Measurements from ENCODE around the gene PXDC1.
"Not testable (repeated sequence)": the region's sequence is repeated elsewhere in the genome, so short reads cannot be mapped to it uniquely, and the experiment has no call there.

Gene PXDC1

DNA sequence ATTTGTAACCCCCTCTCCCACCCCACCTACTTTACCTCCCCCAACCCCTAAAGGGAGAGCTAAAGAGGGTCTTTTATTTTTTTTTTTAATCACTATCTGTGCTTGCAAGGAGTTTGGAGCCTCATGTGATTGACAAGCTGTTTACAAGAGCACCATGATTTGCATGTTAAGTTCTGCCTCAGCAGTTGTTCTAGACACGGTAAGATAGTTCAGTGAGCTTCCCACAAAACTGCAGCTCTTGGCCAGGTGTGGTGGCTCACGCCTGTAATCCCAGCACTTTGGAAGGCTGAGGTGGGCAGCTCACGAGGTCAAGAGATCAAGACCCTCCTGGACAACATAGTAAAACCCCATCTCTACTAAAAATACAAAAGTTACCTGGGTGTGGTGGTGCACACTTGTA lies 5.0 kb upstream of the PXDC1 start:
- Histone ChIP-seq H3K4me2 (ENCODE audit: low read length) (no peak overlapping the region), H3K18ac (ENCODE audit: low read length) (no peak overlapping the region), H2BK15ac (replicated peaks; ENCODE audit: low read depth) (no peak overlapping the region), H2BK5ac (ENCODE audit: low read length) (no peak overlapping the region), H3K9ac (ENCODE audit: low read length) (no peak overlapping the region), H3K56ac (ENCODE audit: low read length) (no peak overlapping the region), H2BK120ac (ENCODE audit: low read depth, low read length) (no peak overlapping the region), H3K79me1 (ENCODE audit: low read length) (no peaks in the 10 kb centered on the region), H4K5ac (ENCODE audit: low read length) (no peak overlapping the region), H3K27me3 (ENCODE audit: insufficient read depth, low read length, poor library complexity) (peaks cover 2% of the 10 kb centered on the region), H3K23ac (ENCODE audit: low read length) (no peak overlapping the region), H3K4ac (ENCODE audit: low read depth, low read length) (no peak overlapping the region), H3K36me3 (ENCODE audit: control insufficient read depth, insufficient read depth, low read length) (no peaks in the 10 kb centered on the region), H4K8ac (ENCODE audit: low read depth, low read length) (no peak overlapping the region), H3K79me2 (ENCODE audit: control insufficient read depth, insufficient read depth, low read length) (no peaks in the 10 kb centered on the region), H2AK5ac (ENCODE audit: low read length) (no peak overlapping the region), H3K27ac (ENCODE audit: low read depth, low read length) (no peak overlapping the region), H3K4me1 (ENCODE audit: control insufficient read depth, low read depth, low read length) (no peaks in the 10 kb centered on the region), H3K4me3 (ENCODE audit: low read length) (no peak overlapping the region)
- no peak for DNase-seq
- no CpG with 5 or more reads among the region's 3 CpGs for WGBS (ENCODE audit: extremely low coverage, insufficient coverage, low lambda C conversion rate)

DNA sequence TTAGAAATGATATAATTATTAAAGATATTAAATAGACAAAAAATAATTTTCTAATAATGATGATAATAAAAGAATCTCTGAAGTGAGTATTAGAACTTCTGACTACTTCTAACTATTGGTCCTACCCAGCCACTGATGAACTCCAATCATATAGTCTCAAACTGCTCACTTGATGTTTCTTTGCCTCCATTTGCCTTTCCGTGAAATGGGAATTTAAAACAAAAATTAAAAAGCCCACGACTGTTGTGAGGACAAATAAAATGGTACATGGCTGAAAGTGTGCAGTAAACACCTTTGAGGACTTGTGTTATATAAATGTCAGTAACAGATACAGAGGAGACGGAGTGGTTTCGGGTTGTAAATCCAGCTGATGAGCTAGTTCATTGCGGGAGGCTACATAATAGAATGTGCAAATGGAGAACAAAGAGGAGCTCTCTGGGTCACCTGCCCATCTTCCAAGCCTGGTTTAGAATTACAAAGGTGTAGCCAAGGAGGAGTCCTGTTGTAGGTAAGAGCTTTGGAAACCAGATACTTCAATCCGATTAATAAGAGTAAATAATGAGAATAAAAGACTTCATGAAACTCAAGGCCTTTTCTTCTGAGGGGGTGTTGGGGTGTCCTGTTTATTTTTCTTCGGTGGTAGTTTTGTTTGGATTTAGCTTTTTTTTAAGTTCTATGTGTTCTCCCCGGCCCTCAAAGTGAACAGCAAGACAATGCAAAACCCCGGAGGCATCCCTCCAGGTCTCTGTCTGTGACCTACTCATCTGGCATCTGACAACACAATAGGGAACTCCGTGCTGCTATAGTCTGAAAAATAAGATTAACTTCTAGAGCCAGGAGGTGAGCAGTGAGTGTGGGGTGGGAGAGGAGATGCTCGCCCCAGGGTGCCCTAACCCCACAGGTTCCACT lies 4.4 kb upstream of the PXDC1 start:
- Histone ChIP-seq H3K4me2 (ENCODE audit: low read length) (no peak overlapping the region), H3K27me3 (ENCODE audit: insufficient read depth, low read length, poor library complexity) (peaks cover 2% of the 10 kb centered on the region), H2BK120ac (ENCODE audit: low read depth, low read length) (no peak overlapping the region), H3K36me3 (ENCODE audit: control insufficient read depth, insufficient read depth, low read length) (no peaks in the 10 kb centered on the region), H4K8ac (ENCODE audit: low read depth, low read length) (no peak overlapping the region), H2BK15ac (replicated peaks; ENCODE audit: low read depth) (no peak overlapping the region), H3K56ac (ENCODE audit: low read length) (no peak overlapping the region), H2AK5ac (ENCODE audit: low read length) (no peak overlapping the region), H3K27ac (ENCODE audit: low read depth, low read length) (no peak overlapping the region), H3K9ac (ENCODE audit: low read length) (no peak overlapping the region), H3K18ac (ENCODE audit: low read length) (no peak overlapping the region), H4K5ac (ENCODE audit: low read length) (no peak overlapping the region), H3K4ac (ENCODE audit: low read depth, low read length) (no peak overlapping the region), H3K4me3 (ENCODE audit: low read length) (no peak overlapping the region), H3K4me1 (ENCODE audit: control insufficient read depth, low read depth, low read length) (no peaks in the 10 kb centered on the region), H3K79me1 (ENCODE audit: low read length) (no peaks in the 10 kb centered on the region), H3K23ac (ENCODE audit: low read length) (no peak overlapping the region), H3K79me2 (ENCODE audit: control insufficient read depth, insufficient read depth, low read length) (no peaks in the 10 kb centered on the region), H2BK5ac (ENCODE audit: low read length) (no peak overlapping the region)
- WGBS (ENCODE audit: extremely low coverage, insufficient coverage, low lambda C conversion rate), result no CpG with 5 or more reads among the region's 11 CpGs
- DNase-seq, result peak; percentile 78

GRCh38 chr6:3754776-3755175 lies 3.3 kb upstream of the PXDC1 start:
- no peak overlapping the region for H3K56ac ChIP-seq (ENCODE audit: low read length)
- no peak overlapping the region for H3K4ac ChIP-seq (ENCODE audit: low read depth, low read length)
- DNase-seq, result no peak
- H3K4me3 ChIP-seq (ENCODE audit: low read length), result no peak overlapping the region
- no peak overlapping the region for H2BK5ac ChIP-seq (ENCODE audit: low read length)
- no peaks in the 10 kb centered on the region for H3K79me2 ChIP-seq (ENCODE audit: control insufficient read depth, insufficient read depth, low read length)
- no peaks in the 10 kb centered on the region for H3K36me3 ChIP-seq (ENCODE audit: control insufficient read depth, insufficient read depth, low read length)
- H2BK15ac ChIP-seq (replicated peaks; ENCODE audit: low read depth), result no peak overlapping the region
- no peak overlapping the region for H4K8ac ChIP-seq (ENCODE audit: low read depth, low read length)
- H3K23ac ChIP-seq (ENCODE audit: low read length), result no peak overlapping the region
- H2AK5ac ChIP-seq (ENCODE audit: low read length), result no peak overlapping the region
- H4K5ac ChIP-seq (ENCODE audit: low read length), result no peak overlapping the region
- H3K27ac ChIP-seq (ENCODE audit: low read depth, low read length), result no peak overlapping the region
- no peaks in the 10 kb centered on the region for H3K79me1 ChIP-seq (ENCODE audit: low read length)
- H3K4me2 ChIP-seq (ENCODE audit: low read length), result no peak overlapping the region
- no peak overlapping the region for H3K18ac ChIP-seq (ENCODE audit: low read length)
- no CpG with 5 or more reads among the region's 3 CpGs for WGBS (ENCODE audit: extremely low coverage, insufficient coverage, low lambda C conversion rate)
- peaks cover 2% of the 10 kb centered on the region for H3K27me3 ChIP-seq (ENCODE audit: insufficient read depth, low read length, poor library complexity)
- H3K9ac ChIP-seq (ENCODE audit: low read length), result no peak overlapping the region
- H2BK120ac ChIP-seq (ENCODE audit: low read depth, low read length), result no peak overlapping the region
- H3K4me1 ChIP-seq (ENCODE audit: control insufficient read depth, low read depth, low read length), result no peaks in the 10 kb centered on the region

DNA sequence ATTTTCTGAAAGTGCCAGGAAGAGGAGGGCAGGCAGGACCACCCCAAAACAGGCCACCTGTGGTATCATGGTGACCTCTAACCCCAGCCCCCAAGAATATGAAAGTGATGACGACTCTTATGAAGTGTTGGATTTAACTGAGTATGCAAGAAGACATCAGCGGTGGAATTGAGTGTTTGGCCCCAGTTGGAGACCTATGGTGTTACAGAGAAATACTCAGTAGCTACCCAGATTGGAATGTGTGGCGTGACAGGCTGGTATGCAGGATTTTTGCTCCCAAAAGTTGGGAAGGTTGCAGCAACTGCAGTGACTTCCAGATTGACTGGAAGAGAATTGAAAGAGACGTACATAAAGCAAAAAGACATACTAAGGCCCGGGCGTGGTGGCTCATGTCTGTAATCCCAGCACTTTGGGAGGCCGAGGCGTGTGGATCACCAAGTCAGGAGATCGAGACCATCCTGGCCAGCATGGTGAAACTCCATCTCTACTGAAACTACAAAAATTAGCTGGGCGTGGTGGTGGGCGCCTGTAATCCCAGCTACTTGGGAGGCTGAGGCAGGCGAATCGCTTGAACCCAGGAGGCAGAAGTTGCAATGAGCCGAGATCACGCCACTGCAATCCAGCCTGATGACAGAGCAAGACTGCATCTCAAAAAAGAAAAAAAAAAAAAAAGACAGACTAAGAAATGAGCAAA lies 2.7 kb upstream of the PXDC1 start:
- H3K9ac ChIP-seq (ENCODE audit: low read length); H4K5ac ChIP-seq (ENCODE audit: low read length); H2AK5ac ChIP-seq (ENCODE audit: low read length); H3K4me1 ChIP-seq (ENCODE audit: control insufficient read depth, low read depth, low read length); H3K36me3 ChIP-seq (ENCODE audit: control insufficient read depth, insufficient read depth, low read length); H3K23ac ChIP-seq (ENCODE audit: low read length); H3K79me1 ChIP-seq (ENCODE audit: low read length); H4K8ac ChIP-seq (ENCODE audit: low read depth, low read length); H3K79me2 ChIP-seq (ENCODE audit: control insufficient read depth, insufficient read depth, low read length); H2BK5ac ChIP-seq (ENCODE audit: low read length); H2BK15ac ChIP-seq (replicated peaks; ENCODE audit: low read depth); H3K4ac ChIP-seq (ENCODE audit: low read depth, low read length); H3K4me2 ChIP-seq (ENCODE audit: low read length); H3K18ac ChIP-seq (ENCODE audit: low read length); H3K27me3 ChIP-seq (ENCODE audit: insufficient read depth, low read length, poor library complexity); H3K4me3 ChIP-seq (ENCODE audit: low read length); H3K27ac ChIP-seq (ENCODE audit: low read depth, low read length); H3K56ac ChIP-seq (ENCODE audit: low read length); H2BK120ac ChIP-seq (ENCODE audit: low read depth, low read length): not testable (repeated sequence)
- peak; percentile 72 for DNase-seq
- WGBS (ENCODE audit: extremely low coverage, insufficient coverage, low lambda C conversion rate), result no CpG with 5 or more reads among the region's 15 CpGs

DNA sequence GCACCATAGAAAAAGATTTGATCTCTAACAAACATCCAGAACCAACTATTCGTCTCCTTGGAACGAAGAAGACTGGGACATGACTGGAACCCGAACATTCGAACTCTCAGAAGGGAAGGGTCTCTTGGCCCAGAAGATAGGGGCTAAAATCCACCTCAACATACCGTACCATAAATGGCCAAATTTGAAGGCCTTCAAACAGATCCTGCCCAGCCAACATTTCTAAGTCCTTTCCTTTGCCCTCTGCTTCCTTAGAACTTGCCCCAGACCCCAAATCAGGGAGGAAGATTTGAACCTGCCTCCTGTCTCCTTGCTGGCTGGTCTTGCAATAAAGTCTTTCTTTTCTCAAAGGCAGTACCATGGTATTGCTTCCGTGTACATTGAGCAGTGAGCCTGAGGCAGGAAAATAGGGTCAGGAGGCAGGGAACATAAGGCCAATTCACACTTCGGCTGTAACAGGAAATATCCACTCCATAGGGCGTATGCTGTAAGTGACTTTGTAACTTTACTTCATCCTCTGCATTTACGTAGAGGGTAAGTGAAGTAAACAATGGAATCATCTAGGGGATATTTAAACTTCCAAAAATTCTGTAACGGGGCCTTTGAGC lies 1.8 kb upstream of the PXDC1 start:
- WGBS (ENCODE audit: extremely low coverage, insufficient coverage, low lambda C conversion rate), result no CpG with 5 or more reads among the region's 10 CpGs

More for the DNA sequence above, 1.8 kb upstream of the PXDC1 start:
- Histone ChIP-seq H3K79me1 (ENCODE audit: low read length) (no peaks in the 10 kb centered on the region), H3K4me2 (ENCODE audit: low read length) (no peak overlapping the region), H4K8ac (ENCODE audit: low read depth, low read length) (no peak overlapping the region), H3K4ac (ENCODE audit: low read depth, low read length) (no peak overlapping the region), H3K18ac (ENCODE audit: low read length) (no peak overlapping the region), H2BK15ac (replicated peaks; ENCODE audit: low read depth) (no peak overlapping the region), H3K27me3 (ENCODE audit: insufficient read depth, low read length, poor library complexity) (peaks cover 2% of the 10 kb centered on the region), H4K5ac (ENCODE audit: low read length) (no peak overlapping the region), H3K27ac (ENCODE audit: low read depth, low read length) (no peak overlapping the region), H2AK5ac (ENCODE audit: low read length) (no peak overlapping the region), H3K9ac (ENCODE audit: low read length) (no peak overlapping the region), H3K36me3 (ENCODE audit: control insufficient read depth, insufficient read depth, low read length) (no peaks in the 10 kb centered on the region), H3K56ac (ENCODE audit: low read length) (no peak overlapping the region), H3K23ac (ENCODE audit: low read length) (no peak overlapping the region), H3K4me1 (ENCODE audit: control insufficient read depth, low read depth, low read length) (no peaks in the 10 kb centered on the region), H3K4me3 (ENCODE audit: low read length) (no peak overlapping the region), H2BK120ac (ENCODE audit: low read depth, low read length) (no peak overlapping the region), H2BK5ac (ENCODE audit: low read length) (no peak overlapping the region), H3K79me2 (ENCODE audit: control insufficient read depth, insufficient read depth, low read length) (no peaks in the 10 kb centered on the region)
- DNase-seq, result no peak

All from mesendoderm (in vitro differentiated cells).